Body of pancreas (tissue), 4 donors: ENCODE results near the gene TAF4B.

ENCODE experiments used
- POLR2A ChIP-seq, 3 donors: fragments of 450-650 bp; IDR thresholded peaks; one replicate each; pipeline ENCODE4 v1.6.1; 2016; ENCODE audit warnings: antibody characterized with exemption in 3 of 3, mild to moderate bottlenecking in 2 of 3
- TF ChIP-seq, protein P1 (sequence below), 7 experiments: fragments of 450-650 bp in 4 of 7; fragments of 200-600 bp in 3 of 7; sonication (generic) in 3 of 7; IDR thresholded peaks; one replicate each; pipeline ENCODE4 v1.5.1; 2016 to 2019; ENCODE audit warnings: antibody characterized with exemption in 7 of 7

DNA sequence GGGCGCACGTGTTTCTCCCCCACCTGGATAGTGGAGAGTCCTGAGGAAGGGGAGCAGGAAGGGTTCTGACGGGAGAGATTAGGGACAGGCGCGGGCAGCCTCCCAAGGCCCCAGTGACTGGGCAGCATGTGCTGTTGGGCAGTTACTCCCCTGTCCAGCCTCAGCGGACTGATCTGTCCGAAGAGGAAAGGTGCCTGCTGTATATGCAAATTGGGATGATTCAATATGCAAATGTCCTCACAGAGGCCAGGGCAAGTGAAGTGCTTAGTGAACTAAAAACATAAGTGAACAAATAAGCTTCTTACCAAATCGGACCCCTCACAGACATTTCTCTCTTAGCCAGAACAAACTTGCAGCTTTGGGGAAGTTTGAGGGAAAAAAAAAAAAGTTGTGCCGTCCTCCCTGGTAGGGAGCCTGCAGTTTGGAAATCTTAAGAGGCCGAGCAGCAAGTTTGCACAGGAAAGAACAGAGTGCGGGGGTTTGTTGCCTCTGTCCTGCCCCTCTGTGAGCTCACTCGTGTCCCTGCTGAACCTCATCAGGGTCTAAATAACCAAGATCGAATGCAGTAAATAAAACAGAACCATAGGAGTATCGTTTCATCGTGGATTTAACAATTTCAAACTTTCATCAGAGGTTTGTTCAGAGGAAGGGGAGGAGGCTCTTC lies 180.7 kb downstream of the TAF4B start:
- TF ChIP-seq, protein P1, sequence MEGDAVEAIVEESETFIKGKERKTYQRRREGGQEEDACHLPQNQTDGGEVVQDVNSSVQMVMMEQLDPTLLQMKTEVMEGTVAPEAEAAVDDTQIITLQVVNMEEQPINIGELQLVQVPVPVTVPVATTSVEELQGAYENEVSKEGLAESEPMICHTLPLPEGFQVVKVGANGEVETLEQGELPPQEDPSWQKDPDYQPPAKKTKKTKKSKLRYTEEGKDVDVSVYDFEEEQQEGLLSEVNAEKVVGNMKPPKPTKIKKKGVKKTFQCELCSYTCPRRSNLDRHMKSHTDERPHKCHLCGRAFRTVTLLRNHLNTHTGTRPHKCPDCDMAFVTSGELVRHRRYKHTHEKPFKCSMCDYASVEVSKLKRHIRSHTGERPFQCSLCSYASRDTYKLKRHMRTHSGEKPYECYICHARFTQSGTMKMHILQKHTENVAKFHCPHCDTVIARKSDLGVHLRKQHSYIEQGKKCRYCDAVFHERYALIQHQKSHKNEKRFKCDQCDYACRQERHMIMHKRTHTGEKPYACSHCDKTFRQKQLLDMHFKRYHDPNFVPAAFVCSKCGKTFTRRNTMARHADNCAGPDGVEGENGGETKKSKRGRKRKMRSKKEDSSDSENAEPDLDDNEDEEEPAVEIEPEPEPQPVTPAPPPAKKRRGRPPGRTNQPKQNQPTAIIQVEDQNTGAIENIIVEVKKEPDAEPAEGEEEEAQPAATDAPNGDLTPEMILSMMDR (IDR thresholded peaks at IDR 0.05), result no peak
- TF ChIP-seq POLR2A (IDR thresholded peaks at IDR 0.05), result no peak
